ENCODE results near the gene TEKT2.

Gene TEKT2

GRCh38 chr1:36128905-36129206, 45.0 kb downstream of the TEKT2 start:
- DNase-seq (ENCODE audit: low spot score), result no peak

- DNase-seq (ENCODE audit: low spot score), result no peak
Observed at GRCh38 chr1:36132029-36132428, 48.1 kb downstream of the TEKT2 start.

GRCh38 chr1:36133484-36133883, 49.6 kb downstream of the TEKT2 start:
- DNase-seq (ENCODE audit: low spot score), result no peak

DNA sequence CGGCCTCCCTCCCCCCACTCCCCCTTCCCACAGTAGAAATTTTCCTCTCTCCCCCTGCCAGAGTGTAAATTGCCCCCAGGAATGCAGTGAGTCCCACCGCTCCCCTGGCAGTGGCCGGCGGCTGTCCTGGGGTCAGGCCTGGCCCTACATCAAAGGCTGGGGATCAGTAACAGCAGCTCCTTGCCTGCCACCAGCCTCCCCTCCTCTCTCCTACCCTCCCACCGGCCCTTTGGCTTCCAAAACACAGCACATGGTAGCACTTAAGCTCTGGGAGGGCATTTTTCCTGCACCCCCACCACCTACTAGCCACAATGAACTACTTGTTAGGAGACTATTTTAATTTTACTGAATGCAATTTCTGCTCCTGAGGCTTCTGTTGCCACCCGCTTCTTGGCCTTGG, 50.1 kb downstream of the TEKT2 start:
- DNase-seq (ENCODE audit: low spot score), result peak; percentile 20

- DNase-seq (ENCODE audit: low spot score), result peak; percentile 77
Observed at GRCh38 chr1:36134505-36135329, 50.8 kb downstream of the TEKT2 start.

GRCh38 chr1:36135330-36135667, 51.4 kb downstream of the TEKT2 start:
- no peak for DNase-seq (ENCODE audit: low spot score)

- DNase-seq (ENCODE audit: low spot score), result no peak
Observed at GRCh38 chr1:36135796-36136195, 51.9 kb downstream of the TEKT2 start.

DNA sequence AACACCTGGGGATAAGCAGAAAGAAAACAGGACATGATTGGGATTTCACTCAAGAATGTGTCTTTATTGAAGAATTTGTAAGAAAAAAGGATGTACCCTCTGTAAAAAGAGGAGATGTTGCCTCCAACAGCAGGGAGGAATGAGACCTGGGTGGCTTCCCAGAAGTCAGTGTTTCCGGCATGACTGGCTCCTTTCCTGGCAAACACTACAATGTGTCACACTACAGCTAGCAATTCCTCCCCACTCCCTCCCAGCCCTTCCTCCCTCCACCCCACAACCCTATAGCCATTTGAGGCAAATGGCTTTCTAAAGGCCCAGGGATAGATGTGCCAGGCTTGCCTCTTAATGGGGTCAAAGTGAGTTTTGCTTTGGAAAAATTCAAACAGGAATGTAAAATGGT, 52.6 kb downstream of the TEKT2 start:
- no peak for DNase-seq (ENCODE audit: low spot score)

DNA sequence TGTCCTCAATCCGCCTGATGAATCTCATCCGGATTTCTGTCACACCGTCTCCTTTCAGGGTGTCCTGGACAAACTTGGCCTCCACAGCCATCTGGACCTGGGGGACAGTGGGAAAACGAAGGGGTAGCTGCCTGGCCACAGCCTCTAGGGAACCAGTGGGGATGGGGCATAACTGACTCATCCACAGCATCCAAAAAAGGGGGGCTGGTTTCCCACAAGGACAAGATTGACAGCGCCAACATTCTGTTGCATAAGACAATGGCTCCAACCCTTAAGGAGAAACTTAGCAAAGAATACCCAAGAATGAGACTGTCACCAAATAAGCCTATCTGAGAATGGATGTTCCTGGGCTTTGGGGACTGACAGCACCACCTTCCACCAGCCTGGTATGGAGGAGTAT, 53.3 kb downstream of the TEKT2 start:
- DNase-seq (ENCODE audit: low spot score), result no peak

DNA sequence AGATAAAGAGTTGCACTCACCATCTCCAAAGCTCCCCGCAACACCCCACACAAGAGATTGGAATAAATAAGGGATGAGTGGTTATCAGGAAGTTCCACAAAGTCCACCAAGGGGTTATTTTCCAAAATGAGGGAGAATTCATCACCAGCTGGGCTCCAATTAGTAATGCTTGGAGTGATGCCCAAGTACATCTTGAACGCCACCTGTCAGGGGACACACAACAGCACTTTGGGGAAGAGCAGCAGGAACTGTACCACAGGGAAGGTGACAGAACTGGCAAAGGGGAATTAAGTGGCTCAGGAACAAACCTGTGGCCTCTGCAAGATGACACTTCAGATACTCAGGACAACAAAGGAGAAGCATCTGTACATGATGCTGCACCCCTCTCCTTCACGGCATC, 53.9 kb downstream of the TEKT2 start:
- no peak for DNase-seq (ENCODE audit: low spot score)

Data from D341Med (cell line).